GM23338 (cell line): ENCODE results near the gene RAB20. TPM values are rescaled to one million over a fixed set of nuclear protein-coding genes. Genes with fewer than 3 reads are reported as not detected.
A peak's percentile ranks its signal among the peaks of the same experiment; 100 is the strongest.

Source experiments
- ATAC-seq: fragments of 200-7000 bp; cut with Tn5 transposase; 3 replicates; pipeline ENCODE4 v1.9.1; 2020
- DNase-seq: peaks from one replicate; pipeline ENCODE4 v3.0.0-alpha.2; 2015; ENCODE audit warnings: low spot score
- H2AFZ ChIP-seq: fragments of 200-600 bp; sonication (generic); 2 replicates; pipeline ENCODE4 v1.8.0; 2016; ENCODE audit warnings: antibody characterized with exemption, mild to moderate bottlenecking, moderate library complexity
- H3F3A ChIP-seq: fragments of 200-600 bp; sonication (generic); replicated peaks from 2 replicates; pipeline ENCODE4 v1.8.0; 2017; ENCODE audit warnings: antibody characterized with exemption, mixed run types, low read depth
- H3K27ac ChIP-seq: fragments of 200-600 bp; sonication (generic); 2 replicates; pipeline ENCODE4 v1.6.1; 2016; ENCODE audit warnings: low read depth
- H3K27me3 ChIP-seq: fragments of 200-600 bp; sonication (generic); 2 replicates; pipeline ENCODE4 v1.8.0; 2016; ENCODE audit warnings: mild to moderate bottlenecking, mixed run types, moderate library complexity; ENCODE audit not compliant: insufficient read depth
- H3K36me3 ChIP-seq: fragments of 200-600 bp; sonication (generic); 2 replicates; pipeline ENCODE4 v1.8.0; 2016; ENCODE audit warnings: mild to moderate bottlenecking; ENCODE audit not compliant: insufficient read depth
- H3K4me1 ChIP-seq: fragments of 200-600 bp; sonication (generic); 2 replicates; pipeline ENCODE4 v1.8.0; 2016; ENCODE audit warnings: mild to moderate bottlenecking, moderate library complexity; ENCODE audit not compliant: insufficient read depth
- H3K4me2 ChIP-seq: fragments of 200-600 bp; sonication (generic); 2 replicates; pipeline ENCODE4 v1.7.1; 2017; ENCODE audit warnings: mixed run types
- H3K4me3 ChIP-seq: fragments of 200-600 bp; sonication (generic); 2 replicates; pipeline ENCODE4 v1.6.1; 2016; ENCODE audit warnings: mixed run types
- H3K79me2 ChIP-seq: fragments of 200-600 bp; sonication (generic); replicated peaks from 2 replicates; pipeline ENCODE4 v1.8.0; 2017; ENCODE audit warnings: mild to moderate bottlenecking; ENCODE audit not compliant: insufficient read depth
- H3K9me2 ChIP-seq: fragments of 200-600 bp; sonication (generic); 2 replicates; pipeline ENCODE4 v1.8.0; 2017; ENCODE audit not compliant: insufficient read depth
- H4K20me1 ChIP-seq: fragments of 200-600 bp; sonication (generic); replicated peaks from 2 replicates; pipeline ENCODE4 v1.8.0; 2017; ENCODE audit warnings: mild to moderate bottlenecking; ENCODE audit not compliant: insufficient read depth
- H3K27ac Mint-ChIP-seq: 2 replicates; pipeline ENCODE4 v1.8.0; 2020; ENCODE audit warnings: inconsistent platforms, mild to moderate bottlenecking, moderate library complexity, mixed read lengths
- H3K27me3 Mint-ChIP-seq: 3 replicates; pipeline ENCODE4 v1.8.0; 2022; ENCODE audit warnings: low read depth, mild to moderate bottlenecking, moderate library complexity, mixed read lengths, inconsistent platforms; ENCODE audit not compliant: insufficient read depth, poor library complexity
- H3K36me3 Mint-ChIP-seq: 3 replicates; pipeline ENCODE4 v1.8.0; 2021; ENCODE audit warnings: low read depth, mild to moderate bottlenecking, inconsistent platforms, moderate library complexity, mixed read lengths
- H3K4me1 Mint-ChIP-seq: 3 replicates; pipeline ENCODE4 v1.8.0; 2020; ENCODE audit warnings: mild to moderate bottlenecking, inconsistent platforms, mixed read lengths
- H3K4me3 Mint-ChIP-seq: 3 replicates; pipeline ENCODE4 v1.8.0; 2021; ENCODE audit warnings: moderate library complexity, mild to moderate bottlenecking, inconsistent platforms, mixed read lengths
- H3K9me3 Mint-ChIP-seq: 3 replicates; pipeline ENCODE4 v1.8.0; 2020; ENCODE audit warnings: moderate library complexity, mild to moderate bottlenecking, inconsistent platforms, mixed read lengths
- CTCF ChIP-seq, 2 experiments: fragments of 200-600 bp in 1 of 2; sonication (generic) in 1 of 2; conservative IDR thresholded peaks; 2 replicates each; pipeline versions ENCODE4 v1.5.1 to v1.6.1; 2016 to 2017; ENCODE audit warnings: antibody characterized with exemption in 2 of 2, low read depth in 2 of 2, mild to moderate bottlenecking in 2 of 2, moderate library complexity in 1 of 2
- ZNF462 ChIP-seq: fragments of 250-450 bp; sonication (Bioruptor Pico); IDR thresholded peaks from 2 replicates; pipeline ENCODE4 v1.5.0; 2020; ENCODE audit warnings: mild to moderate bottlenecking, moderate library complexity
- polyA plus RNA-seq: library from polyadenylated mRNA; unstranded; fragments of >200 nt; fragmentation: Nextera tagmentation; extraction: Ambion mirVana; gene quantifications from 2 replicates; pipeline ENCODE4 v1.2.1, GENCODE V29; 2016
- total RNA-seq: library from RNA; depleted of rRNA; stranded (reverse); fragments of >200 nt; shearing (Covaris generic); gene quantifications from 2 replicates; pipeline ENCODE4 v1.2.3, GENCODE V29; 2014

RAB20 gene
- total and polyA plus RNA-seq, 2 experiments from 2014 or later = 12.3 to 26.6 TPM

- TF ChIP-seq ZNF462 (CRISPR knock-in tag) = no peak
Observed at GRCh38 chr13:110512198-110512740, 49.3 kb downstream of the RAB20 start (continued).

- H3K36me3 Mint-ChIP-seq = peaks cover 24% of the 10 kb centered on the region
- no peak overlapping the region for H3K27ac ChIP-seq
- no peaks in the 10 kb centered on the region for H4K20me1 ChIP-seq
- H3K9me2 ChIP-seq = no peaks in the 10 kb centered on the region
- no peaks in the 10 kb centered on the region for H3K27me3 ChIP-seq
- H3K4me1 Mint-ChIP-seq = peaks cover 7% of the 10 kb centered on the region
- no peaks in the 10 kb centered on the region for H3K79me2 ChIP-seq
- no peak overlapping the region for H3K4me3 ChIP-seq
- TF ChIP-seq ZNF462 (CRISPR knock-in tag) (no peak), CTCF (conservative IDR thresholded peaks at IDR 0.05; ENCODE audit: low read depth in 2 of 2) (peak; percentile 24 to 40; a peak in 3 of 4 replicates)
- no peaks in the 10 kb centered on the region for H3F3A ChIP-seq
- H3K4me2 ChIP-seq = no peak overlapping the region
- DNase-seq = peak; percentile 32
- H3K27ac Mint-ChIP-seq = no peak overlapping the region; the same call in 1 of the 2 replicates
- H3K27me3 Mint-ChIP-seq = peaks cover 6% of the 10 kb centered on the region
- no peak overlapping the region for H2AFZ ChIP-seq
- H3K4me1 ChIP-seq = no peaks in the 10 kb centered on the region
- peaks cover 3% of the 10 kb centered on the region; the same call in 1 of the 2 replicates for H3K36me3 ChIP-seq
- ATAC-seq = no peak; the same call in 2 of the 3 replicates
- no peaks in the 10 kb centered on the region for H3K9me3 Mint-ChIP-seq
- no peak overlapping the region for H3K4me3 Mint-ChIP-seq
Observed at GRCh38 chr13:110511509-110512181, 49.9 kb downstream of the RAB20 start.
